ENCODE measurements around the gene SUSD3.

Gene SUSD3

GRCh38 chr9:93071464-93071863 lies 13.0 kb downstream of the SUSD3 start:
- no peak for DNase-seq (ENCODE audit: low spot score)

GRCh38 chr9:93072383-93072795 lies 13.9 kb downstream of the SUSD3 start:
- no peaks in the 10 kb centered on the region for H3K9me3 ChIP-seq (ENCODE audit: severe bottlenecking)
- no peak overlapping the region for H3K4me3 ChIP-seq (ENCODE audit: severe bottlenecking)
- no peaks in the 10 kb centered on the region for H3K36me3 ChIP-seq (ENCODE audit: low read depth)
- DNase-seq (ENCODE audit: low spot score): no peak
- peaks cover 3% of the 10 kb centered on the region for H3K27me3 ChIP-seq (ENCODE audit: insufficient read depth, poor library complexity, severe bottlenecking)
- H3K4me1 ChIP-seq (ENCODE audit: insufficient read depth, poor library complexity, severe bottlenecking): no peaks in the 10 kb centered on the region
- TF ChIP-seq CTCF (IDR thresholded peaks at IDR 0.05; ENCODE audit: poor library complexity, severe bottlenecking): no peak
- ATAC-seq (ENCODE audit: low read depth): no peak
- no peak overlapping the region for H3K27ac ChIP-seq (ENCODE audit: poor library complexity, severe bottlenecking)

More at GRCh38 chr9:93071464-93071863, 13.0 kb downstream of the SUSD3 start:
- peak; percentile 23; the same call in 1 of the 3 replicates for ATAC-seq (ENCODE audit: low read depth)
- Histone ChIP-seq H3K27me3 (ENCODE audit: insufficient read depth, poor library complexity, severe bottlenecking) (peaks cover 3% of the 10 kb centered on the region), H3K27ac (ENCODE audit: poor library complexity, severe bottlenecking) (no peak overlapping the region), H3K9me3 (ENCODE audit: severe bottlenecking) (no peaks in the 10 kb centered on the region), H3K4me3 (ENCODE audit: severe bottlenecking) (no peak overlapping the region), H3K4me1 (ENCODE audit: insufficient read depth, poor library complexity, severe bottlenecking) (no peaks in the 10 kb centered on the region), H3K36me3 (ENCODE audit: low read depth) (no peaks in the 10 kb centered on the region)
- no peak for TF ChIP-seq CTCF (IDR thresholded peaks at IDR 0.05; ENCODE audit: poor library complexity, severe bottlenecking)

- no peaks in the 10 kb centered on the region for H3K36me3 ChIP-seq (ENCODE audit: low read depth)
- ATAC-seq (ENCODE audit: low read depth) (no peak), DNase-seq (ENCODE audit: low spot score) (no peak)
- H3K4me1 ChIP-seq (ENCODE audit: insufficient read depth, poor library complexity, severe bottlenecking): no peaks in the 10 kb centered on the region
- H3K4me3 ChIP-seq (ENCODE audit: severe bottlenecking): no peak overlapping the region
- H3K9me3 ChIP-seq (ENCODE audit: severe bottlenecking): no peaks in the 10 kb centered on the region
- H3K27me3 ChIP-seq (ENCODE audit: insufficient read depth, poor library complexity, severe bottlenecking): no peaks in the 10 kb centered on the region
- TF ChIP-seq CTCF (IDR thresholded peaks at IDR 0.05; ENCODE audit: poor library complexity, severe bottlenecking): no peak
- H3K27ac ChIP-seq (ENCODE audit: poor library complexity, severe bottlenecking): no peak overlapping the region
These were observed 17.7 kb downstream of the SUSD3 start for GRCh38 chr9:93076101-93076791.

GRCh38 chr9:93076792-93077128 lies 18.3 kb downstream of the SUSD3 start:
- Histone ChIP-seq H3K36me3 (ENCODE audit: low read depth) (no peaks in the 10 kb centered on the region), H3K4me3 (ENCODE audit: severe bottlenecking) (no peak overlapping the region), H3K27me3 (ENCODE audit: insufficient read depth, poor library complexity, severe bottlenecking) (no peaks in the 10 kb centered on the region), H3K9me3 (ENCODE audit: severe bottlenecking) (no peaks in the 10 kb centered on the region), H3K27ac (ENCODE audit: poor library complexity, severe bottlenecking) (no peak overlapping the region), H3K4me1 (ENCODE audit: insufficient read depth, poor library complexity, severe bottlenecking) (no peaks in the 10 kb centered on the region)
- no peak for TF ChIP-seq CTCF (IDR thresholded peaks at IDR 0.05; ENCODE audit: poor library complexity, severe bottlenecking)
- DNase-seq (ENCODE audit: low spot score) (no peak), ATAC-seq (ENCODE audit: low read depth) (no peak)

- H3K27me3 ChIP-seq (ENCODE audit: insufficient read depth, poor library complexity, severe bottlenecking): no peaks in the 10 kb centered on the region
- H3K9me3 ChIP-seq (ENCODE audit: severe bottlenecking): no peaks in the 10 kb centered on the region
- ATAC-seq (ENCODE audit: low read depth) (no peak), DNase-seq (ENCODE audit: low spot score) (no peak)
- no peak overlapping the region for H3K4me3 ChIP-seq (ENCODE audit: severe bottlenecking)
- no peak for TF ChIP-seq CTCF (IDR thresholded peaks at IDR 0.05; ENCODE audit: poor library complexity, severe bottlenecking)
- H3K36me3 ChIP-seq (ENCODE audit: low read depth): no peaks in the 10 kb centered on the region
- no peak overlapping the region for H3K27ac ChIP-seq (ENCODE audit: poor library complexity, severe bottlenecking)
- H3K4me1 ChIP-seq (ENCODE audit: insufficient read depth, poor library complexity, severe bottlenecking): no peaks in the 10 kb centered on the region
These were observed 18.9 kb downstream of the SUSD3 start for GRCh38 chr9:93077367-93077766.

All from RWPE2 (cell line).